ENCODE results near the gene WNT16. TPM values are rescaled to one million over a fixed set of nuclear protein-coding genes. Genes with fewer than 3 reads are reported as not detected.

WNT16 gene
- total and polyA plus RNA-seq, 2 experiments from 2014 or later = 0.45 to 0.73 TPM

- TF ChIP-seq POLR2AphosphoS5 (IDR thresholded peaks at IDR 0.05; ENCODE audit: low read depth) (no peak), CTCF (conservative IDR thresholded peaks at IDR 0.05; ENCODE audit: low read depth in 2 of 2) (peak in 1 of 2 experiments; percentile 18; a peak in 1 of 4 replicates)
- no peaks in the 10 kb centered on the region for H3K4me1 ChIP-seq (ENCODE audit: insufficient read depth)
- H3K79me2 ChIP-seq (replicated peaks; ENCODE audit: insufficient read depth) = no peaks in the 10 kb centered on the region
- Mint-ChIP-seq H3K36me3 (ENCODE audit: low read depth) (peaks cover 15% of the 10 kb centered on the region; the same call in 2 of the 3 replicates), H3K27ac (no peak overlapping the region), H3K9me3 (no peaks in the 10 kb centered on the region), H3K4me3 (no peak overlapping the region), H3K4me1 (peaks cover under 1% of the 10 kb centered on the region; the same call in 2 of the 3 replicates), H3K27me3 (ENCODE audit: insufficient read depth, low read depth, poor library complexity) (no peaks in the 10 kb centered on the region)
- H4K20me1 ChIP-seq (replicated peaks; ENCODE audit: insufficient read depth) = no peaks in the 10 kb centered on the region
- no peak overlapping the region for H2AFZ ChIP-seq
- peaks cover 6% of the 10 kb centered on the region for H3K36me3 ChIP-seq (ENCODE audit: insufficient read depth)
- DNase-seq (ENCODE audit: low spot score) = no peak
- no peak overlapping the region for H3K27ac ChIP-seq (ENCODE audit: low read depth)
- no peaks in the 10 kb centered on the region for H3K27me3 ChIP-seq (ENCODE audit: insufficient read depth)
- H3F3A ChIP-seq (replicated peaks; ENCODE audit: low read depth) = no peaks in the 10 kb centered on the region
- no peak overlapping the region for H3K4me3 ChIP-seq
- no peak overlapping the region for H3K4me2 ChIP-seq
- H3K9me2 ChIP-seq (ENCODE audit: insufficient read depth) = no peaks in the 10 kb centered on the region
- no peak for ATAC-seq
Observed at GRCh38 chr7:121373177-121373576, 44.4 kb downstream of the WNT16 start.

- H3K9me3 Mint-ChIP-seq = no peaks in the 10 kb centered on the region
- Histone ChIP-seq H3K4me2 (no peak overlapping the region), H3K36me3 (ENCODE audit: insufficient read depth) (peaks cover 9% of the 10 kb centered on the region), H4K20me1 (replicated peaks; ENCODE audit: insufficient read depth) (no peaks in the 10 kb centered on the region), H2AFZ (no peak overlapping the region), H3K27ac (ENCODE audit: low read depth) (no peak overlapping the region), H3K4me1 (ENCODE audit: insufficient read depth) (no peaks in the 10 kb centered on the region), H3K27me3 (ENCODE audit: insufficient read depth) (no peaks in the 10 kb centered on the region), H3F3A (replicated peaks; ENCODE audit: low read depth) (no peaks in the 10 kb centered on the region), H3K9me2 (ENCODE audit: insufficient read depth) (no peaks in the 10 kb centered on the region), H3K79me2 (replicated peaks; ENCODE audit: insufficient read depth) (peaks cover 12% of the 10 kb centered on the region), H3K4me3 (no peak overlapping the region)
- H3K27me3 Mint-ChIP-seq (ENCODE audit: insufficient read depth, low read depth, poor library complexity) = no peaks in the 10 kb centered on the region
- no peaks in the 10 kb centered on the region for H3K4me1 Mint-ChIP-seq
- DNase-seq (ENCODE audit: low spot score) (no peak), ATAC-seq (no peak)
- H3K4me3 Mint-ChIP-seq = no peak overlapping the region
- peaks cover 9% of the 10 kb centered on the region; the same call in 2 of the 3 replicates for H3K36me3 Mint-ChIP-seq (ENCODE audit: low read depth)
- H3K27ac Mint-ChIP-seq = no peak overlapping the region
- no peak for TF ChIP-seq ZNF331 (CRISPR knock-in tag; IDR thresholded peaks at IDR 0.05; ENCODE audit: low read depth)
- TF ChIP-seq NANOG (IDR thresholded peaks at IDR 0.05; ENCODE audit: borderline replicate concordance) = no peak
- TF ChIP-seq EZH2 (IDR thresholded peaks at IDR 0.05; ENCODE audit: low read depth, unreplicated experiment) = no peak
- TF ChIP-seq STAT1 (IDR thresholded peaks at IDR 0.05; ENCODE audit: unreplicated experiment) = no peak
- TF ChIP-seq ZNF462 (CRISPR knock-in tag; IDR thresholded peaks at IDR 0.05) = no peak
- TF ChIP-seq REST (IDR thresholded peaks at IDR 0.05; ENCODE audit: unreplicated experiment) = no peak
- TF ChIP-seq CTCF (conservative IDR thresholded peaks at IDR 0.05; ENCODE audit: low read depth in 2 of 2) = no peak
Observed at GRCh38 chr7:121376979-121377378, 48.2 kb downstream of the WNT16 start.
